IMR-90 (cell line): ENCODE data around the gene YPEL1. TPM values are rescaled to one million over a fixed set of nuclear protein-coding genes. Genes with fewer than 3 reads are reported as not detected.

Source experiments
- ATAC-seq: fragments of 200-7000 bp; cut with Tn5 transposase; 2 replicates; pipeline ENCODE4 v1.9.1; 2020; ENCODE audit warnings: low read depth, mild to moderate bottlenecking, moderate library complexity
- BruUV-seq: library from RNA; stranded (reverse); fragments of 400-500 nt; replicated peaks from 2 replicates; lab custom pipeline; 2021; lab: Mats Ljungman, UMichigan
- CTCF ChIA-PET: fragments of 300-600 bp; formaldehyde crosslinking; extraction: SDS; loops from one replicate; lab custom pipeline; 2021; ENCODE audit warnings: antibody characterized with exemption; lab: Yijun Ruan, JAX
- POLR2A ChIA-PET: fragments of 300-600 bp; sonication (Branson Sonifier 250); formaldehyde crosslinking; loops from one replicate; lab custom pipeline; 2022; ENCODE audit warnings: antibody characterized with exemption; ENCODE audit not compliant: unreplicated experiment; lab: Charles Lee
- DNase-seq: peaks from one replicate; pipeline ENCODE4 v3.0.0; 2013
- H2AFZ ChIP-seq: replicated peaks from 2 replicates; pipeline ENCODE3; 2013; ENCODE audit warnings: low read length, mild to moderate bottlenecking; ENCODE audit not compliant: poor library complexity
- H2AK5ac ChIP-seq: 2 replicates; pipeline ENCODE4 v1.6.1; 2013; ENCODE audit warnings: low read depth, low read length, inconsistent platforms
- H2AK9ac ChIP-seq: replicated peaks from 2 replicates; pipeline ENCODE3; 2013; ENCODE audit warnings: mild to moderate bottlenecking, low read depth, low read length, moderate library complexity; ENCODE audit not compliant: poor library complexity
- H2BK120ac ChIP-seq: 2 replicates; pipeline ENCODE4 v1.6.1; 2013; ENCODE audit warnings: low read depth, low read length, inconsistent platforms
- H2BK15ac ChIP-seq: 3 replicates; pipeline ENCODE4 v1.6.1; 2013; ENCODE audit warnings: low read depth, low read length, inconsistent platforms
- H2BK20ac ChIP-seq: 2 replicates; pipeline ENCODE4 v1.6.1; 2013; ENCODE audit warnings: low read depth, mild to moderate bottlenecking, inconsistent platforms, low read length, moderate library complexity
- H2BK5ac ChIP-seq: 2 replicates; pipeline ENCODE4 v1.6.1; 2013; ENCODE audit warnings: mild to moderate bottlenecking, low read depth, low read length, inconsistent platforms; ENCODE audit not compliant: poor library complexity, severe bottlenecking
- H3K14ac ChIP-seq: replicated peaks from 2 replicates; pipeline ENCODE4 v1.6.1; 2013; ENCODE audit warnings: low read depth, low read length, inconsistent platforms
- H3K18ac ChIP-seq: 2 replicates; pipeline ENCODE4 v1.6.1; 2013; ENCODE audit warnings: low read depth, low read length, control low read depth
- H3K23ac ChIP-seq: 2 replicates; pipeline ENCODE4 v1.6.1; 2013; ENCODE audit warnings: low read depth, low read length, inconsistent platforms
- H3K27ac ChIP-seq: 2 replicates; pipeline ENCODE4 v1.5.1; 2013; ENCODE audit warnings: mild to moderate bottlenecking, control low read depth, low read length; ENCODE audit not compliant: insufficient read depth
- H3K27me3 ChIP-seq: 2 replicates; pipeline ENCODE4 v1.6.1; 2013; ENCODE audit warnings: low read length; ENCODE audit not compliant: control insufficient read depth, insufficient read depth
- H3K36me3 ChIP-seq: 2 replicates; pipeline ENCODE4 v1.6.1; 2013; ENCODE audit warnings: low read length, mixed read lengths; ENCODE audit not compliant: control insufficient read depth, insufficient read depth
- H3K4ac ChIP-seq: 2 replicates; pipeline ENCODE4 v1.6.1; 2013; ENCODE audit warnings: low read depth, low read length, inconsistent platforms
- H3K4me1 ChIP-seq: 2 replicates; pipeline ENCODE4 v1.6.1; 2013; ENCODE audit warnings: low read length, mixed read lengths; ENCODE audit not compliant: control insufficient read depth, insufficient read depth
- H3K4me2 ChIP-seq: 2 replicates; pipeline ENCODE4 v1.6.1; 2013; ENCODE audit warnings: low read depth, mild to moderate bottlenecking, control low read depth, low read length, moderate library complexity
- H3K4me3 ChIP-seq: 2 replicates; pipeline ENCODE4 v1.5.1; 2013; ENCODE audit warnings: low read depth, mild to moderate bottlenecking, control low read depth, low read length, moderate library complexity; ENCODE audit not compliant: insufficient read depth
- H3K56ac ChIP-seq: 2 replicates; pipeline ENCODE4 v1.6.1; 2013; ENCODE audit warnings: low read length, inconsistent platforms; ENCODE audit not compliant: insufficient read depth; ENCODE audit errors: extremely low read depth
- H3K79me1 ChIP-seq, 2 experiments: 2 replicates each; pipeline ENCODE4 v1.6.1; 2013; ENCODE audit warnings: low read length in 2 of 2, inconsistent platforms in 1 of 2, low read depth in 1 of 2
- H3K9ac ChIP-seq: 2 replicates; pipeline ENCODE4 v1.6.1; 2013; ENCODE audit warnings: low read depth, low read length, control low read depth
- H3K9me1 ChIP-seq: 2 replicates; pipeline ENCODE4 v1.6.1; 2013; ENCODE audit warnings: low read length, inconsistent platforms; ENCODE audit not compliant: insufficient read depth
- H3K9me3 ChIP-seq: 2 replicates; pipeline ENCODE4 v1.6.1; 2013; ENCODE audit warnings: low read length; ENCODE audit not compliant: control insufficient read depth, insufficient read depth
- H4K20me1 ChIP-seq: 2 replicates; pipeline ENCODE4 v1.6.1; 2013; ENCODE audit warnings: low read length, inconsistent platforms; ENCODE audit not compliant: insufficient read depth
- H4K5ac ChIP-seq: 2 replicates; pipeline ENCODE4 v1.6.1; 2013; ENCODE audit warnings: mild to moderate bottlenecking, low read depth, low read length, control low read depth
- H4K8ac ChIP-seq, 2 experiments: 2 replicates each; pipeline ENCODE4 v1.6.1; 2013; ENCODE audit warnings: low read depth in 2 of 2, low read length in 2 of 2, control low read depth in 1 of 2, inconsistent platforms in 1 of 2
- H4K91ac ChIP-seq: 2 replicates; pipeline ENCODE4 v1.6.1; 2013; ENCODE audit warnings: low read depth, low read length, inconsistent platforms; ENCODE audit not compliant: insufficient read depth
- FOS ChIP-seq: fragments of 150-350 bp; IDR thresholded peaks from 2 replicates; pipeline ENCODE4 v1.6.1; 2016; ENCODE audit warnings: low read depth, low read length
- MAZ ChIP-seq: IDR thresholded peaks from 2 replicates; pipeline ENCODE4 v1.6.1; 2012; ENCODE audit warnings: low read depth, mild to moderate bottlenecking, low read length, improper control_type of control experiment, moderate library complexity, borderline replicate concordance
- RFX5 ChIP-seq: IDR thresholded peaks from 2 replicates; pipeline ENCODE4 v1.8.0; 2012; ENCODE audit warnings: low read depth, mild to moderate bottlenecking, low read length, moderate library complexity
- WGBS, 2 experiments: methylation state at CpG; one replicate each; pipeline versions ENCODE4 v1.1.5 to v1.1.7; 2013; ENCODE audit warnings: missing lambda C conversion rate in 2 of 2; ENCODE audit not compliant: insufficient read length in 1 of 2; ENCODE audit errors: extremely low coverage in 2 of 2; 5-methylcytosine and 5-hydroxymethylcytosine counted together
- dilution Hi-C: fragments of 300-500 bp; cut with HindIII; formaldehyde crosslinking; loops from one replicate; pipeline ENCODE4 v1.14.3; 2018; ENCODE audit warnings: low sequenced_read_pairs; ENCODE audit not compliant: unreplicated experiment
- in situ Hi-C: fragments of 300-500 bp; cut with MboI; formaldehyde crosslinking; loops from 3 replicates; pipeline ENCODE4 v1.14.3; 2019; ENCODE audit warnings: low sequenced_read_pairs, inconsistent platforms, mixed read lengths
- intact Hi-C: fragments of 100-400 bp; cut with micrococcal nuclease; formaldehyde crosslinking; loops from 2 replicates; pipeline ENCODE4 v1.10.0; 2022
- polyA plus RNA-seq, 3 experiments: library from polyadenylated mRNA; depleted of rRNA; stranded (reverse); fragments of >200 nt; gene quantifications; 2 replicates each; pipeline ENCODE4 v1.2.3, GENCODE V29; 2012; ENCODE audit warnings: low replicate concordance in 1 of 3
- total RNA-seq: library from RNA; depleted of rRNA; stranded (reverse); fragments of >200 nt; gene quantifications from 2 replicates; pipeline ENCODE4 v1.2.3, GENCODE V29; 2012
- TF ChIP-seq, protein P1 (sequence below): fragments of 150-350 bp; IDR thresholded peaks from 2 replicates; pipeline ENCODE4 v1.6.1; 2016; ENCODE audit warnings: low read depth, mild to moderate bottlenecking, low read length, moderate library complexity, borderline replicate concordance
- TF ChIP-seq, protein P2 (sequence below): conservative IDR thresholded peaks from 2 replicates; pipeline ENCODE4 v1.5.1; 2012; ENCODE audit warnings: mild to moderate bottlenecking, low read depth, low read length, improper control_type of control experiment

Gene YPEL1
- total and polyA plus RNA-seq, 2 of the 4 experiments (the other 2 are of a cell fraction) = 0.72 to 1.3 TPM

DNA sequence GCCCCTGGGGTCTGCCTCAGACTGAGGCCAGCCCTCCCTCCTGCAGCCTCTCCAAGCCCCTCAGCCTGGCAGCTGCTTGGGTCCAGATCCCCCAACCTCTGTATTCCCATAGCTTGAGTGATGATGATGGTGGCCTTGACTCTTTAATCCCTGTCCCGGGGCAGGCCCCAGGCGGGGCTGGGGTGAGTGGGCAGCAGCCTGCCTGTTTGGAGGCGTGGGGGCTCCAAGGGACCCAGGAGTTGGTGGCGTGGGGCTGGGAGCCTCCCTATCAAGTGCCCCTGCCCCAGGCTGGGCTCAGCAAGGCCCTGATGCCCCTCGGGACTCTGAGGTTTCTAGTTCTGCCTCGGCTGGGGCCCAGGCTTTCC lies 47.3 kb downstream of the YPEL1 start:
- TF ChIP-seq RFX5 (no peak), MAZ (no peak), FOS (no peak)
- TF ChIP-seq, protein P1, sequence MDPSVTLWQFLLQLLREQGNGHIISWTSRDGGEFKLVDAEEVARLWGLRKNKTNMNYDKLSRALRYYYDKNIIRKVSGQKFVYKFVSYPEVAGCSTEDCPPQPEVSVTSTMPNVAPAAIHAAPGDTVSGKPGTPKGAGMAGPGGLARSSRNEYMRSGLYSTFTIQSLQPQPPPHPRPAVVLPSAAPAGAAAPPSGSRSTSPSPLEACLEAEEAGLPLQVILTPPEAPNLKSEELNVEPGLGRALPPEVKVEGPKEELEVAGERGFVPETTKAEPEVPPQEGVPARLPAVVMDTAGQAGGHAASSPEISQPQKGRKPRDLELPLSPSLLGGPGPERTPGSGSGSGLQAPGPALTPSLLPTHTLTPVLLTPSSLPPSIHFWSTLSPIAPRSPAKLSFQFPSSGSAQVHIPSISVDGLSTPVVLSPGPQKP = no peak
- TF ChIP-seq, protein P2, sequence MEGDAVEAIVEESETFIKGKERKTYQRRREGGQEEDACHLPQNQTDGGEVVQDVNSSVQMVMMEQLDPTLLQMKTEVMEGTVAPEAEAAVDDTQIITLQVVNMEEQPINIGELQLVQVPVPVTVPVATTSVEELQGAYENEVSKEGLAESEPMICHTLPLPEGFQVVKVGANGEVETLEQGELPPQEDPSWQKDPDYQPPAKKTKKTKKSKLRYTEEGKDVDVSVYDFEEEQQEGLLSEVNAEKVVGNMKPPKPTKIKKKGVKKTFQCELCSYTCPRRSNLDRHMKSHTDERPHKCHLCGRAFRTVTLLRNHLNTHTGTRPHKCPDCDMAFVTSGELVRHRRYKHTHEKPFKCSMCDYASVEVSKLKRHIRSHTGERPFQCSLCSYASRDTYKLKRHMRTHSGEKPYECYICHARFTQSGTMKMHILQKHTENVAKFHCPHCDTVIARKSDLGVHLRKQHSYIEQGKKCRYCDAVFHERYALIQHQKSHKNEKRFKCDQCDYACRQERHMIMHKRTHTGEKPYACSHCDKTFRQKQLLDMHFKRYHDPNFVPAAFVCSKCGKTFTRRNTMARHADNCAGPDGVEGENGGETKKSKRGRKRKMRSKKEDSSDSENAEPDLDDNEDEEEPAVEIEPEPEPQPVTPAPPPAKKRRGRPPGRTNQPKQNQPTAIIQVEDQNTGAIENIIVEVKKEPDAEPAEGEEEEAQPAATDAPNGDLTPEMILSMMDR = no peak
- Histone ChIP-seq H2AK9ac (no peak overlapping the region), H3K27me3 (no peaks in the 10 kb centered on the region), H4K8ac (no peak overlapping the region), H2BK120ac (no peak overlapping the region), H2BK15ac (no peak overlapping the region), H3K23ac (no peak overlapping the region), H2AK5ac (no peak overlapping the region), H2BK5ac (no peak overlapping the region), H3K4me2 (no peak overlapping the region), H4K5ac (no peak overlapping the region), H3K4ac (no peak overlapping the region), H4K91ac (no peak overlapping the region), H2AFZ (no peak overlapping the region), H3K4me1 (no peaks in the 10 kb centered on the region), H2BK20ac (no peak overlapping the region), H3K9ac (no peak overlapping the region), H3K18ac (no peak overlapping the region), H3K14ac (no peak overlapping the region), H3K56ac (no peak overlapping the region), H4K20me1 (no peaks in the 10 kb centered on the region), H3K9me3 (no peaks in the 10 kb centered on the region), H3K4me3 (no peak overlapping the region), H3K36me3 (peaks cover 51% of the 10 kb centered on the region), H3K79me1 (no peaks in the 10 kb centered on the region; a peak in 1 of 4 replicates), H3K27ac (no peak overlapping the region), H3K9me1 (peaks cover 3% of the 10 kb centered on the region; the same call in 1 of the 2 replicates)
- ChIA-PET POLR2A (no interaction called here), CTCF (no interaction called here)
- no TSS peak for BruUV-seq
- in situ Hi-C loops (no loop called here), dilution Hi-C loops (no loop called here), intact Hi-C loops (no loop called here)
- ATAC-seq (no peak), DNase-seq (no peak)
- no CpG with 5 or more reads among the region's 6 CpGs for WGBS, 2 experiments
